GM18909 (cell line): ENCODE results near the gene TCF4.

Experiments
- ATAC-seq: cut with Tn5 transposase; IDR thresholded peaks from one replicate; pipeline ENCODE4 v1.9.1; 2021; ENCODE audit warnings: mild to moderate bottlenecking; ENCODE audit not compliant: unreplicated experiment, poor library complexity

TCF4 gene

GRCh38 chr18:55252053-55252675 is 335.8 kb downstream of the TCF4 start:
- ATAC-seq = no peak

GRCh38 chr18:55251254-55251971 is 336.6 kb downstream of the TCF4 start:
- no peak for ATAC-seq

- peak; percentile 30 for ATAC-seq
These were observed 337.2 kb downstream of the TCF4 start for GRCh38 chr18:55250768-55251173.

GRCh38 chr18:55249550-55249949 is 338.4 kb downstream of the TCF4 start:
- peak; percentile 38 for ATAC-seq

GRCh38 chr18:55248495-55248894 is 339.5 kb downstream of the TCF4 start:
- ATAC-seq = peak; percentile 34

GRCh38 chr18:55247032-55247431 is 341.0 kb downstream of the TCF4 start:
- no peak for ATAC-seq

GRCh38 chr18:55246278-55246677 is 341.7 kb downstream of the TCF4 start:
- no peak for ATAC-seq

GRCh38 chr18:55245211-55245614 is 342.8 kb downstream of the TCF4 start:
- no peak for ATAC-seq

GRCh38 chr18:55244546-55244945 is 343.4 kb downstream of the TCF4 start:
- ATAC-seq = no peak

- ATAC-seq = no peak
These were observed 344.1 kb downstream of the TCF4 start for GRCh38 chr18:55243857-55244256.

GRCh38 chr18:55243255-55243654 is 344.7 kb downstream of the TCF4 start:
- no peak for ATAC-seq

- peak; percentile 59 for ATAC-seq
These were observed 347.0 kb downstream of the TCF4 start for GRCh38 chr18:55240978-55241377.

- ATAC-seq = no peak
These were observed 348.3 kb downstream of the TCF4 start for GRCh38 chr18:55239740-55240139.

- ATAC-seq = no peak
These were observed 350.3 kb downstream of the TCF4 start for GRCh38 chr18:55237660-55238059.

- peak; percentile 56 for ATAC-seq
These were observed 351.7 kb downstream of the TCF4 start for GRCh38 chr18:55236150-55236931.

- ATAC-seq = no peak
These were observed 352.9 kb downstream of the TCF4 start for GRCh38 chr18:55235094-55235461.

- peak; percentile 84 for ATAC-seq
These were observed 353.5 kb downstream of the TCF4 start for GRCh38 chr18:55234366-55235093.

- no peak for ATAC-seq
These were observed 354.1 kb downstream of the TCF4 start for GRCh38 chr18:55233857-55234256.

- ATAC-seq = no peak
These were observed 355.5 kb downstream of the TCF4 start for GRCh38 chr18:55232506-55232905.

GRCh38 chr18:55229682-55230081 is 358.3 kb downstream of the TCF4 start:
- no peak for ATAC-seq

GRCh38 chr18:55228707-55229106 is 359.3 kb downstream of the TCF4 start:
- ATAC-seq = no peak
